HFFc6 (cell line): ENCODE results near the gene EGFR. TPM values are rescaled to one million over a fixed set of nuclear protein-coding genes. Genes with fewer than 3 reads are reported as not detected.

Experiments
- DNase-seq: peaks from one replicate; pipeline ENCODE4 v3.0.0-alpha.2; 2018
- H3K27ac Mint-ChIP-seq: 2 replicates; pipeline ENCODE4 v1.8.0; 2020; ENCODE audit warnings: mild to moderate bottlenecking, mixed read lengths
- H3K27me3 Mint-ChIP-seq: 2 replicates; pipeline ENCODE4 v1.8.0; 2021; ENCODE audit warnings: mild to moderate bottlenecking, moderate library complexity, mixed read lengths; ENCODE audit not compliant: insufficient read depth
- H3K36me3 Mint-ChIP-seq: 2 replicates; pipeline ENCODE4 v1.8.0; 2021; ENCODE audit warnings: low read depth, mixed read lengths
- H3K4me1 Mint-ChIP-seq: 2 replicates; pipeline ENCODE4 v1.8.0; 2020; ENCODE audit warnings: low read depth, mixed read lengths
- H3K4me3 Mint-ChIP-seq: 2 replicates; pipeline ENCODE4 v1.8.0; 2020; ENCODE audit warnings: mild to moderate bottlenecking, moderate library complexity, mixed read lengths
- H3K9me3 Mint-ChIP-seq: 2 replicates; pipeline ENCODE4 v1.8.0; 2020; ENCODE audit warnings: mild to moderate bottlenecking, mixed read lengths
- CTCF ChIP-seq: fragments of 200-600 bp; sonication (generic); IDR thresholded peaks from 2 replicates; pipeline ENCODE4 v1.5.0; 2021; ENCODE audit warnings: antibody characterized with exemption, mild to moderate bottlenecking
- total RNA-seq, 6 experiments: library from RNA; stranded (reverse); fragmentation: NEBNext Ultra II Directional; extraction: Animal tissue kit (Norgen Biotek cat#: 25700); gene quantifications; 2 replicates in 1 of 6; 3 replicates in 5 of 6; pipeline ENCODE4 v1.2.3, GENCODE V29; 2021

Gene EGFR
- total RNA-seq, 6 experiments from 2014 or later: 69.9 to 87.2 (median 77.0) TPM

- no peak for DNase-seq
- peaks cover under 1% of the 10 kb centered on the region for H3K27me3 Mint-ChIP-seq
- peak overlapping the region; percentile 100 for H3K27ac Mint-ChIP-seq
- H3K4me3 Mint-ChIP-seq: no peak overlapping the region
- TF ChIP-seq CTCF: no peak
- peaks cover 33% of the 10 kb centered on the region for H3K36me3 Mint-ChIP-seq
- peaks cover 96% of the 10 kb centered on the region for H3K4me1 Mint-ChIP-seq
- H3K9me3 Mint-ChIP-seq: no peaks in the 10 kb centered on the region
Observed at GRCh38 chr7:55072251-55072650, 53.4 kb downstream of the EGFR start.

GRCh38 chr7:55073051-55073511 is 54.3 kb downstream of the EGFR start:
- peaks cover 92% of the 10 kb centered on the region for H3K4me1 Mint-ChIP-seq
- H3K4me3 Mint-ChIP-seq: peak overlapping the region; percentile 90
- peaks cover 2% of the 10 kb centered on the region for H3K27me3 Mint-ChIP-seq
- no peaks in the 10 kb centered on the region for H3K9me3 Mint-ChIP-seq
- no peak for TF ChIP-seq CTCF
- peaks cover 32% of the 10 kb centered on the region for H3K36me3 Mint-ChIP-seq
- H3K27ac Mint-ChIP-seq: peak overlapping the region; percentile 100
- DNase-seq: peak; percentile 68

- TF ChIP-seq CTCF: no peak
- peaks cover 2% of the 10 kb centered on the region for H3K27me3 Mint-ChIP-seq
- peak overlapping the region; percentile 90 for H3K4me3 Mint-ChIP-seq
- H3K27ac Mint-ChIP-seq: peak overlapping the region; percentile 100
- H3K4me1 Mint-ChIP-seq: peaks cover 82% of the 10 kb centered on the region
- peak; percentile 84 for DNase-seq
- no peaks in the 10 kb centered on the region for H3K9me3 Mint-ChIP-seq
- H3K36me3 Mint-ChIP-seq: peaks cover 23% of the 10 kb centered on the region
Observed at GRCh38 chr7:55073976-55074528, 55.2 kb downstream of the EGFR start.

GRCh38 chr7:55075464-55076021 is 56.7 kb downstream of the EGFR start:
- Mint-ChIP-seq H3K36me3 (peaks cover 18% of the 10 kb centered on the region), H3K27me3 (peaks cover 2% of the 10 kb centered on the region), H3K27ac (peak overlapping the region; percentile 100), H3K4me3 (0 out of 2 replicates have a peak overlapping the region, but pooled peaks have one; percentile 50), H3K9me3 (no peaks in the 10 kb centered on the region), H3K4me1 (peaks cover 82% of the 10 kb centered on the region)
- DNase-seq: no peak
- TF ChIP-seq CTCF: no peak

- no peak overlapping the region for H3K4me3 Mint-ChIP-seq
Observed at GRCh38 chr7:55077561-55078410, 59.0 kb downstream of the EGFR start.

More at GRCh38 chr7:55077561-55078410, 59.0 kb downstream of the EGFR start:
- Mint-ChIP-seq H3K9me3 (no peaks in the 10 kb centered on the region), H3K4me1 (peaks cover 82% of the 10 kb centered on the region), H3K36me3 (peaks cover 23% of the 10 kb centered on the region), H3K27ac (peak overlapping the region; percentile 58; the same call in 1 of the 2 replicates), H3K27me3 (peaks cover 2% of the 10 kb centered on the region)
- no peak for TF ChIP-seq CTCF
- no peak for DNase-seq
